IMR-90 (cell line): ENCODE data around the gene RGS3. TPM values are rescaled to one million over a fixed set of nuclear protein-coding genes. Genes with fewer than 3 reads are reported as not detected.

Source experiments
- ATAC-seq: fragments of 200-7000 bp; cut with Tn5 transposase; 2 replicates; pipeline ENCODE4 v1.9.1; 2020; ENCODE audit warnings: low read depth, mild to moderate bottlenecking, moderate library complexity
- BruUV-seq: library from RNA; stranded (reverse); fragments of 400-500 nt; replicated peaks from 2 replicates; lab custom pipeline; 2021; lab: Mats Ljungman, UMichigan
- CTCF ChIA-PET: fragments of 300-600 bp; formaldehyde crosslinking; extraction: SDS; loops from one replicate; lab custom pipeline; 2021; ENCODE audit warnings: antibody characterized with exemption; lab: Yijun Ruan, JAX
- POLR2A ChIA-PET: fragments of 300-600 bp; sonication (Branson Sonifier 250); formaldehyde crosslinking; loops from one replicate; lab custom pipeline; 2022; ENCODE audit warnings: antibody characterized with exemption; ENCODE audit not compliant: unreplicated experiment; lab: Charles Lee
- DNase-seq: peaks from one replicate; pipeline ENCODE4 v3.0.0; 2013
- H2AFZ ChIP-seq: replicated peaks from 2 replicates; pipeline ENCODE3; 2013; ENCODE audit warnings: low read length, mild to moderate bottlenecking; ENCODE audit not compliant: poor library complexity
- H2AK5ac ChIP-seq: 2 replicates; pipeline ENCODE4 v1.6.1; 2013; ENCODE audit warnings: low read depth, low read length, inconsistent platforms
- H2AK9ac ChIP-seq: replicated peaks from 2 replicates; pipeline ENCODE3; 2013; ENCODE audit warnings: mild to moderate bottlenecking, low read depth, low read length, moderate library complexity; ENCODE audit not compliant: poor library complexity
- H2BK120ac ChIP-seq: 2 replicates; pipeline ENCODE4 v1.6.1; 2013; ENCODE audit warnings: low read depth, low read length, inconsistent platforms
- H2BK15ac ChIP-seq: 3 replicates; pipeline ENCODE4 v1.6.1; 2013; ENCODE audit warnings: low read depth, low read length, inconsistent platforms
- H2BK20ac ChIP-seq: 2 replicates; pipeline ENCODE4 v1.6.1; 2013; ENCODE audit warnings: low read depth, mild to moderate bottlenecking, inconsistent platforms, low read length, moderate library complexity
- H2BK5ac ChIP-seq: 2 replicates; pipeline ENCODE4 v1.6.1; 2013; ENCODE audit warnings: mild to moderate bottlenecking, low read depth, low read length, inconsistent platforms; ENCODE audit not compliant: poor library complexity, severe bottlenecking
- H3K14ac ChIP-seq: replicated peaks from 2 replicates; pipeline ENCODE4 v1.6.1; 2013; ENCODE audit warnings: low read depth, low read length, inconsistent platforms
- H3K18ac ChIP-seq: 2 replicates; pipeline ENCODE4 v1.6.1; 2013; ENCODE audit warnings: low read depth, low read length, control low read depth
- H3K23ac ChIP-seq: 2 replicates; pipeline ENCODE4 v1.6.1; 2013; ENCODE audit warnings: low read depth, low read length, inconsistent platforms
- H3K27ac ChIP-seq: 2 replicates; pipeline ENCODE4 v1.5.1; 2013; ENCODE audit warnings: mild to moderate bottlenecking, control low read depth, low read length; ENCODE audit not compliant: insufficient read depth
- H3K27me3 ChIP-seq: 2 replicates; pipeline ENCODE4 v1.6.1; 2013; ENCODE audit warnings: low read length; ENCODE audit not compliant: control insufficient read depth, insufficient read depth
- H3K36me3 ChIP-seq: 2 replicates; pipeline ENCODE4 v1.6.1; 2013; ENCODE audit warnings: low read length, mixed read lengths; ENCODE audit not compliant: control insufficient read depth, insufficient read depth
- H3K4ac ChIP-seq: 2 replicates; pipeline ENCODE4 v1.6.1; 2013; ENCODE audit warnings: low read depth, low read length, inconsistent platforms
- H3K4me1 ChIP-seq: 2 replicates; pipeline ENCODE4 v1.6.1; 2013; ENCODE audit warnings: low read length, mixed read lengths; ENCODE audit not compliant: control insufficient read depth, insufficient read depth
- H3K4me2 ChIP-seq: 2 replicates; pipeline ENCODE4 v1.6.1; 2013; ENCODE audit warnings: low read depth, mild to moderate bottlenecking, control low read depth, low read length, moderate library complexity
- H3K4me3 ChIP-seq: 2 replicates; pipeline ENCODE4 v1.5.1; 2013; ENCODE audit warnings: low read depth, mild to moderate bottlenecking, control low read depth, low read length, moderate library complexity; ENCODE audit not compliant: insufficient read depth
- H3K56ac ChIP-seq: 2 replicates; pipeline ENCODE4 v1.6.1; 2013; ENCODE audit warnings: low read length, inconsistent platforms; ENCODE audit not compliant: insufficient read depth; ENCODE audit errors: extremely low read depth
- H3K79me1 ChIP-seq, 2 experiments: 2 replicates each; pipeline ENCODE4 v1.6.1; 2013; ENCODE audit warnings: low read length in 2 of 2, inconsistent platforms in 1 of 2, low read depth in 1 of 2
- H3K9ac ChIP-seq: 2 replicates; pipeline ENCODE4 v1.6.1; 2013; ENCODE audit warnings: low read depth, low read length, control low read depth
- H3K9me1 ChIP-seq: 2 replicates; pipeline ENCODE4 v1.6.1; 2013; ENCODE audit warnings: low read length, inconsistent platforms; ENCODE audit not compliant: insufficient read depth
- H3K9me3 ChIP-seq: 2 replicates; pipeline ENCODE4 v1.6.1; 2013; ENCODE audit warnings: low read length; ENCODE audit not compliant: control insufficient read depth, insufficient read depth
- H4K20me1 ChIP-seq: 2 replicates; pipeline ENCODE4 v1.6.1; 2013; ENCODE audit warnings: low read length, inconsistent platforms; ENCODE audit not compliant: insufficient read depth
- H4K5ac ChIP-seq: 2 replicates; pipeline ENCODE4 v1.6.1; 2013; ENCODE audit warnings: mild to moderate bottlenecking, low read depth, low read length, control low read depth
- H4K8ac ChIP-seq, 2 experiments: 2 replicates each; pipeline ENCODE4 v1.6.1; 2013; ENCODE audit warnings: low read depth in 2 of 2, low read length in 2 of 2, control low read depth in 1 of 2, inconsistent platforms in 1 of 2
- H4K91ac ChIP-seq: 2 replicates; pipeline ENCODE4 v1.6.1; 2013; ENCODE audit warnings: low read depth, low read length, inconsistent platforms; ENCODE audit not compliant: insufficient read depth
- CEBPB ChIP-seq: IDR thresholded peaks from 2 replicates; pipeline ENCODE4 v1.6.1; 2012; ENCODE audit warnings: low read depth, low read length, improper control_type of control experiment
- CTCF ChIP-seq: conservative IDR thresholded peaks from 2 replicates; pipeline ENCODE4 v1.5.1; 2012; ENCODE audit warnings: mild to moderate bottlenecking, low read depth, low read length, improper control_type of control experiment
- RCOR1 ChIP-seq: IDR thresholded peaks from 2 replicates; pipeline ENCODE4 v1.6.1; 2012; ENCODE audit warnings: mild to moderate bottlenecking, low read length, improper control_type of control experiment; ENCODE audit not compliant: insufficient replicate concordance
- WGBS, 2 experiments: methylation state at CpG; one replicate each; pipeline versions ENCODE4 v1.1.5 to v1.1.7; 2013; ENCODE audit warnings: missing lambda C conversion rate in 2 of 2; ENCODE audit not compliant: insufficient read length in 1 of 2; ENCODE audit errors: extremely low coverage in 2 of 2; 5-methylcytosine and 5-hydroxymethylcytosine counted together
- dilution Hi-C: fragments of 300-500 bp; cut with HindIII; formaldehyde crosslinking; loops from one replicate; pipeline ENCODE4 v1.14.3; 2018; ENCODE audit warnings: low sequenced_read_pairs; ENCODE audit not compliant: unreplicated experiment
- in situ Hi-C: fragments of 300-500 bp; cut with MboI; formaldehyde crosslinking; loops from 3 replicates; pipeline ENCODE4 v1.14.3; 2019; ENCODE audit warnings: low sequenced_read_pairs, inconsistent platforms, mixed read lengths
- intact Hi-C: fragments of 100-400 bp; cut with micrococcal nuclease; formaldehyde crosslinking; loops from 2 replicates; pipeline ENCODE4 v1.10.0; 2022
- polyA plus RNA-seq, 3 experiments: library from polyadenylated mRNA; depleted of rRNA; stranded (reverse); fragments of >200 nt; gene quantifications; 2 replicates each; pipeline ENCODE4 v1.2.3, GENCODE V29; 2012; ENCODE audit warnings: low replicate concordance in 1 of 3
- total RNA-seq: library from RNA; depleted of rRNA; stranded (reverse); fragments of >200 nt; gene quantifications from 2 replicates; pipeline ENCODE4 v1.2.3, GENCODE V29; 2012
- TF ChIP-seq, protein P1 (sequence below): fragments of 150-350 bp; IDR thresholded peaks from 2 replicates; pipeline ENCODE4 v1.6.1; 2016; ENCODE audit warnings: low read depth, mild to moderate bottlenecking, low read length, moderate library complexity, borderline replicate concordance

Gene RGS3
- total and polyA plus RNA-seq, 2 of the 4 experiments (the other 2 are of a cell fraction): 51.8 to 65.6 TPM

DNA sequence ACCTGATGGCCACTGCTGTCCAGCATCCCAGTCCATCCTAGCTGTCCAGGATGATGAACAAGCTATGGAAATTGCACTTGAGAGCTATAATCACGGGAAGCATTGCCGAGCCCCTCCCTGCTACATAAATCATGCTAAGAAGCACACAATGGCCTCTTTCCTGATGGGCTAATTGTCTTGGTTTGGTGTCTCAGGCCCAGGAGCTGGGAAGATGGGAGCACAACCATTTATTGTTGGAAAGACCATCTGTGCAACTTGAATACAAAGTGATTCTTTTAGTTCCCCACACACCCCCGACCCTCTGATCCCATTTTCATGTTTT is 80.4 kb downstream of the RGS3 start:
- Histone ChIP-seq H3K27me3 (no peaks in the 10 kb centered on the region; the same call in 1 of the 2 replicates), H3K4me1 (peaks cover 10% of the 10 kb centered on the region), H3K79me1 (no peaks in the 10 kb centered on the region), H3K23ac (no peak overlapping the region), H4K20me1 (no peaks in the 10 kb centered on the region), H4K8ac (no peak overlapping the region), H3K4me2 (no peak overlapping the region), H3K27ac (no peak overlapping the region), H2BK20ac (no peak overlapping the region), H2BK120ac (no peak overlapping the region), H3K4me3 (no peak overlapping the region), H2BK15ac (no peak overlapping the region), H3K36me3 (no peaks in the 10 kb centered on the region), H2AK9ac (no peak overlapping the region), H3K9ac (no peak overlapping the region), H3K56ac (no peak overlapping the region), H3K9me1 (0 out of 2 replicates have a peak, but pooled peaks cover 7% of the 10 kb centered on the region), H2AK5ac (no peak overlapping the region), H2AFZ (no peak overlapping the region), H4K5ac (no peak overlapping the region), H3K18ac (no peak overlapping the region), H2BK5ac (no peak overlapping the region), H4K91ac (no peak overlapping the region), H3K14ac (no peak overlapping the region), H3K9me3 (no peaks in the 10 kb centered on the region), H3K4ac (no peak overlapping the region)
- in situ Hi-C loops (no loop called here), dilution Hi-C loops (no loop called here), intact Hi-C loops (no loop called here)
- no TSS peak for BruUV-seq
- ATAC-seq: no peak
- WGBS, 2 experiments: 14% methylated on average over 1 of the region's 3 CpGs; no CpG with 5 or more reads in 1 of the 2 experiments
- TF ChIP-seq, protein P1, sequence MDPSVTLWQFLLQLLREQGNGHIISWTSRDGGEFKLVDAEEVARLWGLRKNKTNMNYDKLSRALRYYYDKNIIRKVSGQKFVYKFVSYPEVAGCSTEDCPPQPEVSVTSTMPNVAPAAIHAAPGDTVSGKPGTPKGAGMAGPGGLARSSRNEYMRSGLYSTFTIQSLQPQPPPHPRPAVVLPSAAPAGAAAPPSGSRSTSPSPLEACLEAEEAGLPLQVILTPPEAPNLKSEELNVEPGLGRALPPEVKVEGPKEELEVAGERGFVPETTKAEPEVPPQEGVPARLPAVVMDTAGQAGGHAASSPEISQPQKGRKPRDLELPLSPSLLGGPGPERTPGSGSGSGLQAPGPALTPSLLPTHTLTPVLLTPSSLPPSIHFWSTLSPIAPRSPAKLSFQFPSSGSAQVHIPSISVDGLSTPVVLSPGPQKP: no peak
- TF ChIP-seq RCOR1 (no peak), CEBPB (no peak), CTCF (no peak)
- CTCF ChIA-PET: interaction anchor here (0.6 kb wide), 1 partner anchor 233 kb away, joined by 3 read pairs; no protein-coding TSS in a partner anchor
- no peak for DNase-seq
- POLR2A ChIA-PET: interaction anchor here (1.1 kb wide), 1 partner anchor 13 kb away, joined by 3 read pairs; no protein-coding TSS in a partner anchor
